SK-N-SH treated with all-trans-retinoic acid at 6 μM for 48 hours (cell line): Measurements from ENCODE around the gene PAOX.

Experiments
- ATAC-seq: fragments of 200-7000 bp; cut with Tn5 transposase; 3 replicates; pipeline ENCODE4 v1.9.1; 2020; ENCODE audit warnings: mild to moderate bottlenecking, moderate library complexity
- ARNTL ChIP-seq: fragments of 450-650 bp; formaldehyde crosslinking; IDR thresholded peaks from 2 replicates; pipeline ENCODE4 v1.5.0; 2020; ENCODE audit warnings: low read depth, mild to moderate bottlenecking, moderate library complexity, borderline replicate concordance
- BACH2 ChIP-seq: fragments of 250-450 bp; sonication (Bioruptor Pico); IDR thresholded peaks from 2 replicates; pipeline ENCODE4 v1.9.0; 2021; ENCODE audit warnings: mild to moderate bottlenecking, borderline replicate concordance
- CSDC2 ChIP-seq: fragments of 250-450 bp; sonication (Bioruptor Pico); IDR thresholded peaks from 2 replicates; pipeline ENCODE4 v1.5.0; 2020; ENCODE audit warnings: mild to moderate bottlenecking, moderate library complexity
- CSRNP3 ChIP-seq: fragments of 250-450 bp; sonication (Bioruptor Pico); IDR thresholded peaks from 2 replicates; pipeline ENCODE4 v1.5.1; 2021; ENCODE audit warnings: mild to moderate bottlenecking, moderate library complexity
- GLIS3 ChIP-seq: fragments of 250-450 bp; sonication (Bioruptor Pico); IDR thresholded peaks from 2 replicates; pipeline ENCODE4 v1.5.0; 2020; ENCODE audit warnings: mild to moderate bottlenecking, moderate library complexity
- ISL1 ChIP-seq: fragments of 250-450 bp; sonication (Bioruptor Pico); IDR thresholded peaks from 2 replicates; pipeline ENCODE4 v2.1.2; 2022; ENCODE audit warnings: mild to moderate bottlenecking, moderate library complexity
- OSR1 ChIP-seq: fragments of 250-450 bp; sonication (Bioruptor Pico); IDR thresholded peaks from 2 replicates; pipeline ENCODE4 v1.8.0; 2022; ENCODE audit warnings: moderate library complexity, mild to moderate bottlenecking, inconsistent platforms
- PATZ1 ChIP-seq: fragments of 250-450 bp; sonication (Bioruptor Pico); IDR thresholded peaks from 2 replicates; pipeline ENCODE4 v1.8.0; 2020; ENCODE audit warnings: mild to moderate bottlenecking, moderate library complexity, borderline replicate concordance
- PPARA ChIP-seq: fragments of 250-450 bp; sonication (Bioruptor Pico); IDR thresholded peaks from 2 replicates; pipeline ENCODE4 v1.5.0; 2020; ENCODE audit warnings: mild to moderate bottlenecking, borderline replicate concordance
- RARB ChIP-seq: fragments of 250-450 bp; sonication (Bioruptor Pico); IDR thresholded peaks from 2 replicates; pipeline ENCODE4 v1.8.0; 2021; ENCODE audit warnings: mild to moderate bottlenecking, moderate library complexity
- SNAI2 ChIP-seq: fragments of 250-450 bp; sonication (Bioruptor Pico); IDR thresholded peaks from 2 replicates; pipeline ENCODE4 v1.5.0; 2020; ENCODE audit warnings: mild to moderate bottlenecking, moderate library complexity
- TSHZ2 ChIP-seq: fragments of 250-450 bp; sonication (Bioruptor Pico); IDR thresholded peaks from 2 replicates; pipeline ENCODE4 v1.5.0; 2020; ENCODE audit warnings: mild to moderate bottlenecking, moderate library complexity
- ZC3H10 ChIP-seq: fragments of 250-450 bp; sonication (Bioruptor Pico); IDR thresholded peaks from 2 replicates; pipeline ENCODE4 v1.5.1; 2021; ENCODE audit warnings: mild to moderate bottlenecking, moderate library complexity
- ZNF565 ChIP-seq: fragments of 450-650 bp; formaldehyde crosslinking; conservative IDR thresholded peaks from 2 replicates; pipeline ENCODE4 v1.5.0; 2020; ENCODE audit warnings: low read depth, mild to moderate bottlenecking, moderate library complexity

PAOX gene

GRCh38 chr10:133379801-133380666 lies 972 bp downstream of the PAOX start (continued):
- TF ChIP-seq RARB (CRISPR knock-in tag) = no peak
- no peak for TF ChIP-seq ISL1 (CRISPR knock-in tag)

GRCh38 chr10:133381036-133381435 lies 2.0 kb downstream of the PAOX start:
- TF ChIP-seq PPARA = no peak
- no peak for TF ChIP-seq OSR1
- no peak for TF ChIP-seq BACH2 (CRISPR knock-in tag)
- no peak for TF ChIP-seq SNAI2 (CRISPR knock-in tag)
- TF ChIP-seq CSDC2 (CRISPR knock-in tag) = no peak
- no peak for TF ChIP-seq PATZ1 (CRISPR knock-in tag)
- TF ChIP-seq TSHZ2 (CRISPR knock-in tag) = no peak
- TF ChIP-seq CSRNP3 (CRISPR knock-in tag) = no peak
- no peak for ATAC-seq

- ATAC-seq = no peak
- TF ChIP-seq SNAI2 (CRISPR knock-in tag) (no peak), ZC3H10 (CRISPR knock-in tag) (no peak), ISL1 (CRISPR knock-in tag) (no peak), GLIS3 (CRISPR knock-in tag) (no peak), ZNF565 (CRISPR knock-in tag) (no peak), PATZ1 (CRISPR knock-in tag) (no peak), TSHZ2 (CRISPR knock-in tag) (no peak), ARNTL (no peak), BACH2 (CRISPR knock-in tag) (no peak), CSRNP3 (CRISPR knock-in tag) (no peak)
Observed at GRCh38 chr10:133383551-133383950, 4.5 kb downstream of the PAOX start.
